GM12878 (cell line): ENCODE results near the gene PRORP.

Experiments
- BCL11A ChIP-seq: IDR thresholded peaks from 2 replicates; pipeline ENCODE4 v1.6.1; 2011; ENCODE audit warnings: low read depth, low read length
- BRCA1 ChIP-seq: IDR thresholded peaks from 2 replicates; pipeline ENCODE4 v1.6.1; 2011; ENCODE audit warnings: low read depth, low read length, improper control_type of control experiment
- EED ChIP-seq: sonication (generic); IDR thresholded peaks from 2 replicates; pipeline ENCODE4 v1.6.1; 2016; ENCODE audit warnings: antibody characterized with exemption, low read depth

GRCh38 chr14:35085441-35085840 lies 36.9 kb upstream of the PRORP start:
- TF ChIP-seq EED (no peak), BRCA1 (no peak), BCL11A (no peak)
